Upper lobe of left lung (tissue), 6 donors: ENCODE measurements around the gene CLEC20A. TPM values are rescaled to one million over a fixed set of nuclear protein-coding genes. Genes with fewer than 3 reads are reported as not detected.

Experiments
- ATAC-seq, 2 donors: fragments of 200-7000 bp; cut with Tn5 transposase; one replicate each; pipeline ENCODE4 v1.9.1; 2022; ENCODE audit warnings: mild to moderate bottlenecking in 2 of 2, moderate library complexity in 2 of 2; ENCODE audit not compliant: low FRiP score in 2 of 2
- DNase-seq, 2 donors: peaks; one replicate each; pipeline ENCODE4 v3.0.0-alpha.2; 2019 to 2020
- H3K27ac ChIP-seq, 4 donors: fragments of 200-600 bp; sonication (generic); one replicate each; pipeline ENCODE4 v1.5.1; 2016 to 2019
- H3K27me3 ChIP-seq, 4 donors: fragments of 200-600 bp; sonication (generic); one replicate each; pipeline ENCODE4 v1.5.1; 2017 to 2019
- H3K36me3 ChIP-seq, 4 donors: fragments of 200-600 bp; sonication (generic); one replicate each; pipeline ENCODE4 v1.5.1; 2016 to 2019
- H3K4me1 ChIP-seq, 4 donors: fragments of 200-600 bp; sonication (generic); one replicate each; pipeline ENCODE4 v1.5.1; 2018 to 2019
- H3K4me3 ChIP-seq, 4 donors: fragments of 200-600 bp; sonication (generic); one replicate each; pipeline ENCODE4 v1.5.1; 2017 to 2019; ENCODE audit warnings: mild to moderate bottlenecking in 2 of 4, moderate library complexity in 1 of 4
- H3K9me3 ChIP-seq, 4 donors: fragments of 200-600 bp; sonication (generic); one replicate each; pipeline ENCODE4 v1.5.1; 2018 to 2019
- CTCF ChIP-seq, 6 experiments: fragments of 450-650 bp in 4 of 6; fragments of 200-600 bp in 2 of 6; sonication (generic) in 2 of 6; IDR thresholded peaks; one replicate each; pipeline ENCODE4 v1.5.1; 2016 to 2019; ENCODE audit warnings: antibody characterized with exemption in 6 of 6
- EP300 ChIP-seq, 4 donors: sonication (generic); formaldehyde crosslinking; IDR thresholded peaks; one replicate each; pipeline ENCODE4 v1.5.1; 2017; ENCODE audit warnings: antibody characterized with exemption in 4 of 4, control low read depth in 2 of 4
- POLR2A ChIP-seq, 4 donors: fragments of 450-650 bp; IDR thresholded peaks; one replicate each; pipeline ENCODE4 v1.5.1; 2016 to 2017; ENCODE audit warnings: antibody characterized with exemption in 4 of 4, mild to moderate bottlenecking in 2 of 4
- POLR2AphosphoS5 ChIP-seq, 2 donors: sonication (generic); formaldehyde crosslinking; IDR thresholded peaks; one replicate each; pipeline ENCODE4 v1.5.1; 2017; ENCODE audit warnings: antibody characterized with exemption in 2 of 2
- WGBS, 2 donors: methylation state at CpG; one replicate each; pipeline ENCODE4 v1.1.5; 2017 to 2018; 5-methylcytosine and 5-hydroxymethylcytosine counted together
- total RNA-seq, 6 donors: library from RNA; depleted of rRNA in 4 of 6; stranded (reverse); fragments of >200 nt in 4 of 6; gene quantifications; one replicate each; pipeline versions ENCODE4 v1.1.0 to v1.2.1, GENCODE V29; 2016 to 2021
- donor health status: DM: no; HTN: no; CAD: no; lungs with moderate emphysema.
- donor health status: DM: no; HTN: yes; CAD: no; lungs with severe emphysema.

The CLEC20A gene
- total RNA-seq, 6 donors from 2014 or later = not detected

DNA sequence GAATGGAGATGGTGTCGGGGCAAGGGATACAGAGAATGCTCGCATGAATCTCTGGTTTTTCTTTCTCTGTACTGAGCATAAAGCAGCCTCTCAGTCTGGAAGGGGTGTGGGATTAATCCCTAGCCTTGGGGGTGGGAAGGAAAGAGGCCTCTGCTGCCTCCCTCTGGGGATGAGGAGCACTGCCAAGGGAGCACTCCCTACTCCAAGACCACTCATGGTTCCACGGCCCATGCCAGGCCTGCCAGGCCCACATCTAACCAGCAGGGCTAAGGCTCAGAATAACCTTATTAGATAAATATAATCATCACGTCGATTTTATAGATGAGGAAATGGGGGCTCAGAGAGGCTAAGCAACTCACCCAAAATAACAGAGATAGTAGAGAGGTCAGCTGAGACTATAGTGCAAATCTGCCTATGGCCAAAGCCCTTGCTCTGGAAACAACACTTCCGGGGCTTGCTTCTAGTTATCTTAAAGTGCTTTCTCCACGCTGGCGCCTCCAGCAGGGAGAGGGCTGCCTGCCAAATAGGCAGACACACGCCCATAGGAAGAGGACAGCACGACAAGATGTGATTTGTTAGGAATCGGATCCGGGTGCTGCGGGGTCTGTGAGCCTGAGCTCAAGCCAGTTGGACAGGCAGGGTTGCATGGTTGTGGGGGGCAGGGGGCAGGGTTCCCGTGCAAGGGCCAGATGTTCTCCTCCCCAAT is 16.7 kb upstream of the CLEC20A start:
- Histone ChIP-seq H3K9me3 (no peaks in the 10 kb centered on the region), H3K27me3 (no peaks in the 10 kb centered on the region), H3K4me3 (no peak overlapping the region), H3K4me1 (no peaks in the 10 kb centered on the region), H3K36me3 (no peaks in the 10 kb centered on the region), H3K27ac (no peak overlapping the region)
- DNase-seq (peak in 1 of 2 donors; percentile 50), ATAC-seq (peak in 1 of 2 donors; percentile 49)
- no peak for TF ChIP-seq POLR2AphosphoS5 (IDR thresholded peaks at IDR 0.05)
- TF ChIP-seq EP300 (IDR thresholded peaks at IDR 0.05) = no peak
- WGBS, 2 donors = 61 to 78% methylated on average over 9 to 14 of the region's 14 CpGs

DNA sequence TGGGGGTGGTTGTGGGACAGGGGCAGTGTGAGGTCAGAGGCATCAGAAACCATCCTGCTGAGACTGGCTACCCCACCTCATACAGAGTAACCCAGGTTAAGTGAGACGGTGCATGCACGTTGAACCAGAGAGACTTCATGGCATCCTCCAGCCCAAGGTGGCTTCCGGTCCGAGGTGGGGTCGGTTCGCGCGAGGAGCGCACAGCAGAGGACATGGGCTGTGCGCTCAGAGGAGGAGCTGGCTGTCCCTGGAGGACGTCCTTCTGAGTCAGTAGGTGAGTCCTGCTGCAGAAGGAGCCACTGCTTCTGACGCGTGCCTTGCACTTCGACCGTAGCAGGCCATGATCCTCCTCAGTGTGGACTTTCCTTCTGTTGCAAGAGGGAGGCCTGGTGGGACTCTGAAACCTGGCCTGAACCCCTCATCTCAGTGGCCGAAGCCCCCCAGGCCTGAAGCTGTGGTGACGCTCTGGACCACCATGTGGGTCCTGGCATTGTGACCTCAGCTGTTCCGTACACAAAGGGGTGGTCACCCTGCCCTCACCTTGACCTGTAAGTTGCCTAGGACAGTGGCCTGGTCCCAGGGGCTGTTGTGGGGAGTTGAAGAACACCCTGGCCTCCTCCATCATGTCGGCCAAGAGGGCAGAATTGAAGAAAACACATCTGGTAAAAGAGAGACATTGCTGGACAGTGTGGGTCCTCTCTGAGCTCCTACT is 16.0 kb upstream of the CLEC20A start, which contains the start of gene TEX35:
Gene TEX35 (plus strand): TSS at position 544 of the 712 bp plus-strand sequence. CDS start 80 bp downstream, at position 624.
- peak in 1 of 2 donors; percentile 27 for ATAC-seq
- no peaks in the 10 kb centered on the region for H3K9me3 ChIP-seq
- no peaks in the 10 kb centered on the region for H3K27me3 ChIP-seq
- no peaks in the 10 kb centered on the region for H3K36me3 ChIP-seq
- DNase-seq = peak in 1 of 2 donors; percentile 70
- 95 to 97% methylated on average over 3 to 19 of the region's 19 CpGs for WGBS, 2 donors
- H3K4me3 ChIP-seq = no peak within 1 kb of the TSS
- no peak within 1 kb of the TSS for H3K27ac ChIP-seq
- no peak for TF ChIP-seq POLR2A (IDR thresholded peaks at IDR 0.05)
- TF ChIP-seq POLR2AphosphoS5 (IDR thresholded peaks at IDR 0.05) = no peak
- no peak for TF ChIP-seq CTCF (IDR thresholded peaks at IDR 0.05)
- TF ChIP-seq EP300 (IDR thresholded peaks at IDR 0.05) = no peak
- H3K4me1 ChIP-seq = no peaks in the 10 kb centered on the region

DNA sequence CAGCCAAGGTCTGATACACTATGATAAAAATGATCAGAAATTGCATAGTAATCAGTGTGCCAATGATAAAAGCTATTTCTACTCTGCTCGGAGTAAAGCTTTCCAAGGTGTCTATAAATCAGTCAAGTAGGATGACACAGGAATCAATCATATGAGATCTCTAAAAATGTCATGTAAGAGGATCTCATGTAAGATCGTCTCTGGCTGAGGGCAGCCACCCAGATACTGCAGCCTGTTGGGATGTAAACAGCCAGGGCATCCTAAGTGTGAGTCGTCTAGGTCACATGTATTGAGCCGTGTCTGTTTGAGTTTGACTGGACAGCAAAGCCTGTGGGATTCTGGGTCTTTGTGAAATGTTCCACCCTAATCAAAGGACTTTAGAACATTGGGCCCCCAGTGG is 13.4 kb upstream of the CLEC20A start:
- Histone ChIP-seq H3K36me3 (no peaks in the 10 kb centered on the region), H3K9me3 (no peaks in the 10 kb centered on the region), H3K4me1 (no peaks in the 10 kb centered on the region), H3K27me3 (no peaks in the 10 kb centered on the region), H3K4me3 (no peak overlapping the region), H3K27ac (no peak overlapping the region)
- 92 to 96% methylated on average over 4 of the region's 4 CpGs for WGBS, 2 donors
- ATAC-seq = no peak
- no peak for DNase-seq
- no peak for TF ChIP-seq POLR2AphosphoS5 (IDR thresholded peaks at IDR 0.05)
- TF ChIP-seq POLR2A (IDR thresholded peaks at IDR 0.05) = no peak
- no peak for TF ChIP-seq CTCF (IDR thresholded peaks at IDR 0.05)
- TF ChIP-seq EP300 (IDR thresholded peaks at IDR 0.05) = no peak

DNA sequence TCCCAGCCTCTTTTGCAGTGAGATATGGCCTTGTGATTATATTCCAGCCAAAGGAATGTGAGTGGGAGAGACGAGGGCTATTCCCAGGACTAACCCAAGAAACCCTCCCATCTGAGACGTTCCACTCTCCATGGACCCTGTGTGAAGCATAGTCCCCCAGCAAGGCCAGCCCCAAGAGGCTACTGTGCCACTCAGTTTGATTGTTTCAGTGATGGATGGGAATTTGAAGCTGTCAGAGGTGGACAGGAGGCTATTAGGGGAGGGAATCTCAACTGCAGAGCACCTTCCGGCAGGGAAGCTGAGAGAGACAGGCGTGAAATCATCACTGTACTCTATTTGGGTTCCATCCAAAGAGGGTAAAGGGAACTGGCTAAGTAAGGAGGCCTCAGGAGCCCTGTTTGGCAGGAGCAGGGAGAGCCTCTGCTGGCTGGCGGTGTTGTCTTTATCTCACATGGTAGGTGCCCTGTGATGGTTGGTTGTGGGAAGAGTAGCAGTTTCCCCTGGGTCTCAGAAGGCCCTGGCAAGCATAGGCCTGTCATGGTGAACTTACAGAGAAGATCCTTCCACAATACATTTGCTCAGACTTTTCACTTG is 12.7 kb upstream of the CLEC20A start:
- Histone ChIP-seq H3K27me3 (no peaks in the 10 kb centered on the region), H3K9me3 (no peaks in the 10 kb centered on the region), H3K36me3 (no peaks in the 10 kb centered on the region), H3K4me3 (no peak overlapping the region), H3K4me1 (no peaks in the 10 kb centered on the region), H3K27ac (no peak overlapping the region)
- DNase-seq (no peak), ATAC-seq (no peak)
- WGBS, 2 donors = 93 to 94% methylated on average over 4 to 5 of the region's 5 CpGs
- TF ChIP-seq POLR2A (IDR thresholded peaks at IDR 0.05) = no peak
- no peak for TF ChIP-seq POLR2AphosphoS5 (IDR thresholded peaks at IDR 0.05)
- no peak for TF ChIP-seq EP300 (IDR thresholded peaks at IDR 0.05)
- TF ChIP-seq CTCF (IDR thresholded peaks at IDR 0.05) = no peak

DNA sequence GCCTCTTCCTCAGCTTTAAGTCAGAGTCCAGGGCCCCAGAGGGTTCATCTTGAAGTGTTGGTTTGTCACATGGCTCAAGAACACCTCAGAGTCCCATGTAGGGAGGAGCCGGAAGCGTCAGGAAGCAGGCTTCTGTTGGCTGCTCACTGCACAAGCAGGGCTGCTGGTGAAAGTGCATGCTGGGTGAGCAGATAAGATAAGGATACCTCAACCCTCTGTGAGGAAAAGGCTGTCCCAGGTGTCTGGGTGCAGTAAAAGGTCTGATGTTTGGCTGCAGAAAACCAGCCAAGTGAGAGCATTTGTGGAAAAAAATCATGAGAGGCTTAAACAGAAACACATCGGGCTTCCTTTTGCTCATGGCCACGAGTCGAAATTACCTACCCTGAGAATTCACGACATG is 9.9 kb upstream of the CLEC20A start:
- Histone ChIP-seq H3K36me3 (no peaks in the 10 kb centered on the region), H3K4me3 (no peak overlapping the region), H3K4me1 (peaks cover 0 to 1% (median 0%) of the 10 kb centered on the region in 4 donors), H3K27ac (no peak overlapping the region), H3K9me3 (no peaks in the 10 kb centered on the region), H3K27me3 (no peaks in the 10 kb centered on the region)
- DNase-seq (no peak), ATAC-seq (no peak)
- no peak for TF ChIP-seq POLR2AphosphoS5 (IDR thresholded peaks at IDR 0.05)
- no peak for TF ChIP-seq EP300 (IDR thresholded peaks at IDR 0.05)
- TF ChIP-seq POLR2A (IDR thresholded peaks at IDR 0.05) = no peak
- TF ChIP-seq CTCF (IDR thresholded peaks at IDR 0.05) = no peak
- 79 to 80% methylated on average over 6 of the region's 6 CpGs for WGBS, 2 donors
